Glomerular endothelial cell (primary cell): ENCODE results near the gene ORMDL1. TPM values are rescaled to one million over a fixed set of nuclear protein-coding genes. Genes with fewer than 3 reads are reported as not detected.
"Not testable (repeated sequence)": the region's sequence is repeated elsewhere in the genome, so short reads cannot be mapped to it uniquely, and the experiment has no call there.

Experiments
- DNase-seq: peaks from one replicate; pipeline ENCODE4 v3.0.0-alpha.2; 2011; ENCODE audit warnings: low read depth, low spot score; ENCODE audit errors: extremely low read depth
- total RNA-seq: library from RNA; depleted of rRNA; stranded (reverse); fragments of >200 nt; gene quantifications from 2 replicates; pipeline ENCODE4 v1.2.3, GENCODE V29; 2015

The ORMDL1 gene
- total RNA-seq, 1 donor from 2014 or later: 70.6 TPM

- DNase-seq: no peak
Observed at GRCh38 chr2:189772212-189772611, 11.9 kb downstream of the ORMDL1 start.

- DNase-seq: no peak
Observed at GRCh38 chr2:189770590-189771322, 13.4 kb downstream of the ORMDL1 start.

GRCh38 chr2:189763908-189764661 lies 20.1 kb downstream of the ORMDL1 start:
- no peak for DNase-seq

GRCh38 chr2:189762551-189763298 lies 21.4 kb downstream of the ORMDL1 start, which contains the start of gene OSGEPL1:
TSS of gene OSGEPL1 (minus strand) at chr2:189762792. CDS start at chr2:189761640, 1,152 bp downstream.
- peak; percentile 75 for DNase-seq

- no peak for DNase-seq
Observed at GRCh38 chr2:189762229-189762550, 21.9 kb downstream of the ORMDL1 start.

GRCh38 chr2:189760154-189760553 lies 24.0 kb downstream of the ORMDL1 start:
- not testable (repeated sequence) for DNase-seq

- DNase-seq: no peak
Observed at GRCh38 chr2:189756311-189756952, 27.7 kb downstream of the ORMDL1 start.

- peak; percentile 10 for DNase-seq
Observed at GRCh38 chr2:189751080-189751658, 33.0 kb downstream of the ORMDL1 start.

- no peak for DNase-seq
Observed at GRCh38 chr2:189729430-189729829, 54.7 kb downstream of the ORMDL1 start.

GRCh38 chr2:189726849-189727248 lies 57.3 kb downstream of the ORMDL1 start:
- DNase-seq: no peak

GRCh38 chr2:189726271-189726670 lies 57.9 kb downstream of the ORMDL1 start:
- no peak for DNase-seq

- DNase-seq: no peak
Observed at GRCh38 chr2:189723192-189723591, 60.9 kb downstream of the ORMDL1 start.

Other genes with a start within 250 kb of the ORMDL1 start
- 3.0 and 4.8 TPM in 2 replicates for gene SLC40A1, start 203.6 kb downstream of the ORMDL1 start, total RNA-seq
- gene ASNSD1, start 122.9 kb downstream of the ORMDL1 start, total RNA-seq: 37.2 and 41.0 TPM in 2 replicates
- 1.2 and 3.3 TPM in 2 replicates for gene ANKAR, start 109.7 kb downstream of the ORMDL1 start, total RNA-seq
- gene OSGEPL1, start 21.5 kb downstream of the ORMDL1 start, total RNA-seq: 2.4 and 3.7 TPM in 2 replicates
- gene PMS1, start 111 bp upstream of the ORMDL1 start, total RNA-seq: 10.8 and 19.5 TPM in 2 replicates